ENCODE measurements around the gene CCR5AS.

CCR5AS gene

GRCh38 chr3:46365041-46365440, 41.8 kb downstream of the CCR5AS start:
- Histone ChIP-seq H3K9ac (ENCODE audit: low read length) (no peak overlapping the region), H3K36me3 (ENCODE audit: control insufficient read depth, insufficient read depth, low read length) (no peaks in the 10 kb centered on the region), H3K27ac (ENCODE audit: low read depth, low read length) (no peak overlapping the region), H3K4me3 (ENCODE audit: low read depth, low read length) (no peak overlapping the region), H3K4me1 (ENCODE audit: control insufficient read depth, insufficient read depth, low read length) (peaks cover 3% of the 10 kb centered on the region; the same call in 1 of the 2 replicates), H3K9me3 (ENCODE audit: control insufficient read depth, insufficient read depth, low read depth, low read length) (no peaks in the 10 kb centered on the region), H3K27me3 (ENCODE audit: control insufficient read depth, insufficient read depth, low read length) (no peaks in the 10 kb centered on the region)

- Histone ChIP-seq H3K36me3 (ENCODE audit: control insufficient read depth, insufficient read depth, low read length) (no peaks in the 10 kb centered on the region), H3K27ac (ENCODE audit: low read depth, low read length) (no peak overlapping the region), H3K4me1 (ENCODE audit: control insufficient read depth, insufficient read depth, low read length) (no peaks in the 10 kb centered on the region), H3K4me3 (ENCODE audit: low read depth, low read length) (no peak overlapping the region), H3K9ac (ENCODE audit: low read length) (no peak overlapping the region), H3K27me3 (ENCODE audit: control insufficient read depth, insufficient read depth, low read length) (no peaks in the 10 kb centered on the region), H3K9me3 (ENCODE audit: control insufficient read depth, insufficient read depth, low read depth, low read length) (no peaks in the 10 kb centered on the region)
Measured at GRCh38 chr3:46361408-46362283, 45.2 kb downstream of the CCR5AS start.

GRCh38 chr3:46360907-46361306, 46.0 kb downstream of the CCR5AS start:
- Histone ChIP-seq H3K4me1 (ENCODE audit: control insufficient read depth, insufficient read depth, low read length) (no peaks in the 10 kb centered on the region), H3K27ac (ENCODE audit: low read depth, low read length) (no peak overlapping the region), H3K9ac (ENCODE audit: low read length) (no peak overlapping the region), H3K4me3 (ENCODE audit: low read depth, low read length) (no peak overlapping the region), H3K27me3 (ENCODE audit: control insufficient read depth, insufficient read depth, low read length) (no peaks in the 10 kb centered on the region), H3K9me3 (ENCODE audit: control insufficient read depth, insufficient read depth, low read depth, low read length) (no peaks in the 10 kb centered on the region), H3K36me3 (ENCODE audit: control insufficient read depth, insufficient read depth, low read length) (no peaks in the 10 kb centered on the region)

GRCh38 chr3:46359733-46360493, 47.0 kb downstream of the CCR5AS start:
- no peak overlapping the region for H3K9ac ChIP-seq (ENCODE audit: low read length)
- H3K4me1 ChIP-seq (ENCODE audit: control insufficient read depth, insufficient read depth, low read length) = no peaks in the 10 kb centered on the region
- no peak overlapping the region for H3K4me3 ChIP-seq (ENCODE audit: low read depth, low read length)
- H3K9me3 ChIP-seq (ENCODE audit: control insufficient read depth, insufficient read depth, low read depth, low read length) = no peaks in the 10 kb centered on the region
- peaks cover 6% of the 10 kb centered on the region; the same call in 1 of the 2 replicates for H3K27me3 ChIP-seq (ENCODE audit: control insufficient read depth, insufficient read depth, low read length)
- no peaks in the 10 kb centered on the region for H3K36me3 ChIP-seq (ENCODE audit: control insufficient read depth, insufficient read depth, low read length)
- no peak overlapping the region for H3K27ac ChIP-seq (ENCODE audit: low read depth, low read length)

GRCh38 chr3:46358466-46358865, 48.4 kb downstream of the CCR5AS start:
- H3K27me3 ChIP-seq (ENCODE audit: control insufficient read depth, insufficient read depth, low read length) = peaks cover 13% of the 10 kb centered on the region; the same call in 1 of the 2 replicates

GRCh38 chr3:46356909-46357308, 50.0 kb downstream of the CCR5AS start:
- no peak overlapping the region for H3K9ac ChIP-seq (ENCODE audit: low read length)
- no peaks in the 10 kb centered on the region for H3K4me1 ChIP-seq (ENCODE audit: control insufficient read depth, insufficient read depth, low read length)
- H3K27me3 ChIP-seq (ENCODE audit: control insufficient read depth, insufficient read depth, low read length) = peaks cover 13% of the 10 kb centered on the region; the same call in 1 of the 2 replicates
- no peaks in the 10 kb centered on the region for H3K9me3 ChIP-seq (ENCODE audit: control insufficient read depth, insufficient read depth, low read depth, low read length)
- no peaks in the 10 kb centered on the region for H3K36me3 ChIP-seq (ENCODE audit: control insufficient read depth, insufficient read depth, low read length)
- no peak overlapping the region for H3K27ac ChIP-seq (ENCODE audit: low read depth, low read length)
- H3K4me3 ChIP-seq (ENCODE audit: low read depth, low read length) = no peak overlapping the region

More at GRCh38 chr3:46358466-46358865, 48.4 kb downstream of the CCR5AS start:
- H3K36me3 ChIP-seq (ENCODE audit: control insufficient read depth, insufficient read depth, low read length) = no peaks in the 10 kb centered on the region
- H3K4me1 ChIP-seq (ENCODE audit: control insufficient read depth, insufficient read depth, low read length) = no peaks in the 10 kb centered on the region
- no peak overlapping the region for H3K4me3 ChIP-seq (ENCODE audit: low read depth, low read length)
- no peak overlapping the region for H3K9ac ChIP-seq (ENCODE audit: low read length)
- H3K9me3 ChIP-seq (ENCODE audit: control insufficient read depth, insufficient read depth, low read depth, low read length) = no peaks in the 10 kb centered on the region
- H3K27ac ChIP-seq (ENCODE audit: low read depth, low read length) = no peak overlapping the region

- peaks cover 13% of the 10 kb centered on the region; the same call in 1 of the 2 replicates for H3K27me3 ChIP-seq (ENCODE audit: control insufficient read depth, insufficient read depth, low read length)
- H3K27ac ChIP-seq (ENCODE audit: low read depth, low read length) = no peak overlapping the region
- H3K4me1 ChIP-seq (ENCODE audit: control insufficient read depth, insufficient read depth, low read length) = no peaks in the 10 kb centered on the region
- H3K36me3 ChIP-seq (ENCODE audit: control insufficient read depth, insufficient read depth, low read length) = no peaks in the 10 kb centered on the region
- no peak overlapping the region for H3K9ac ChIP-seq (ENCODE audit: low read length)
- no peak overlapping the region for H3K4me3 ChIP-seq (ENCODE audit: low read depth, low read length)
- no peaks in the 10 kb centered on the region for H3K9me3 ChIP-seq (ENCODE audit: control insufficient read depth, insufficient read depth, low read depth, low read length)
Measured at GRCh38 chr3:46356276-46356675, 50.6 kb downstream of the CCR5AS start.

GRCh38 chr3:46354984-46355383, 51.9 kb downstream of the CCR5AS start:
- no peaks in the 10 kb centered on the region for H3K9me3 ChIP-seq (ENCODE audit: control insufficient read depth, insufficient read depth, low read depth, low read length)
- H3K36me3 ChIP-seq (ENCODE audit: control insufficient read depth, insufficient read depth, low read length) = no peaks in the 10 kb centered on the region
- H3K9ac ChIP-seq (ENCODE audit: low read length) = no peak overlapping the region
- no peaks in the 10 kb centered on the region for H3K4me1 ChIP-seq (ENCODE audit: control insufficient read depth, insufficient read depth, low read length)
- peaks cover 13% of the 10 kb centered on the region; the same call in 1 of the 2 replicates for H3K27me3 ChIP-seq (ENCODE audit: control insufficient read depth, insufficient read depth, low read length)
- no peak overlapping the region for H3K27ac ChIP-seq (ENCODE audit: low read depth, low read length)
- H3K4me3 ChIP-seq (ENCODE audit: low read depth, low read length) = no peak overlapping the region

- Histone ChIP-seq H3K9ac (ENCODE audit: low read length) (no peak overlapping the region), H3K9me3 (ENCODE audit: control insufficient read depth, insufficient read depth, low read depth, low read length) (no peaks in the 10 kb centered on the region), H3K36me3 (ENCODE audit: control insufficient read depth, insufficient read depth, low read length) (no peaks in the 10 kb centered on the region), H3K27me3 (ENCODE audit: control insufficient read depth, insufficient read depth, low read length) (peaks cover 13% of the 10 kb centered on the region; the same call in 1 of the 2 replicates), H3K27ac (ENCODE audit: low read depth, low read length) (no peak overlapping the region), H3K4me3 (ENCODE audit: low read depth, low read length) (no peak overlapping the region), H3K4me1 (ENCODE audit: control insufficient read depth, insufficient read depth, low read length) (no peaks in the 10 kb centered on the region)
Measured at GRCh38 chr3:46354478-46354877, 52.4 kb downstream of the CCR5AS start.

GRCh38 chr3:46353647-46354410, 53.0 kb downstream of the CCR5AS start, which contains the start of gene CCR2:
CCR2 (plus strand) TSS chr3:46354111; CDS start chr3:46357528, 3,417 bp downstream.
- H3K27ac ChIP-seq (ENCODE audit: low read depth, low read length) = no peak within 1 kb of the TSS
- no peak within 1 kb of the TSS for H3K4me3 ChIP-seq (ENCODE audit: low read depth, low read length)
- H3K9ac ChIP-seq (ENCODE audit: low read length) = no peak within 1 kb of the TSS
- no peaks in the 10 kb centered on the region for H3K4me1 ChIP-seq (ENCODE audit: control insufficient read depth, insufficient read depth, low read length)
- H3K9me3 ChIP-seq (ENCODE audit: control insufficient read depth, insufficient read depth, low read depth, low read length) = 0 out of 2 replicates have a peak, but pooled peaks cover under 1% of the 10 kb centered on the region
- no peaks in the 10 kb centered on the region for H3K36me3 ChIP-seq (ENCODE audit: control insufficient read depth, insufficient read depth, low read length)
- peaks cover 13% of the 10 kb centered on the region; the same call in 1 of the 2 replicates for H3K27me3 ChIP-seq (ENCODE audit: control insufficient read depth, insufficient read depth, low read length)
